NOMO-1 treated with DMSO at 0.1 percent for 48 hours (cell line): ENCODE data around the gene PLEKHA6.

Experiments
- DNase-seq: peaks from one replicate; lab custom pipeline; 2025; ENCODE audit not compliant: unreplicated experiment; lab: John Stamatoyannopoulos, UW

PLEKHA6 gene

GRCh38 chr1:204359474-204360255 lies at the start of gene PLEKHA6:
Gene PLEKHA6 (minus strand): TSS chr1:204359929. CDS start chr1:204273727, 86,202 bp downstream.
- DNase-seq = no peak

- peak; percentile 55 for DNase-seq
These were observed 49.4 kb upstream of the PLEKHA6 start for GRCh38 chr1:204409123-204409522.

GRCh38 chr1:204408602-204409001 lies 48.9 kb upstream of the PLEKHA6 start:
- DNase-seq = no peak

GRCh38 chr1:204408074-204408507 lies 48.4 kb upstream of the PLEKHA6 start:
- DNase-seq = no peak

- DNase-seq = no peak
These were observed 47.7 kb upstream of the PLEKHA6 start for GRCh38 chr1:204407295-204407971.

- no peak for DNase-seq
These were observed 46.9 kb upstream of the PLEKHA6 start for GRCh38 chr1:204406621-204407020.

- DNase-seq = no peak
These were observed 46.3 kb upstream of the PLEKHA6 start for GRCh38 chr1:204405988-204406387.

- no peak for DNase-seq
These were observed 44.9 kb upstream of the PLEKHA6 start for GRCh38 chr1:204404629-204405028.

- no peak for DNase-seq
These were observed 42.7 kb upstream of the PLEKHA6 start for GRCh38 chr1:204402391-204402790.

GRCh38 chr1:204401730-204402129 lies 42.0 kb upstream of the PLEKHA6 start:
- DNase-seq = no peak

- no peak for DNase-seq
These were observed 41.3 kb upstream of the PLEKHA6 start for GRCh38 chr1:204400882-204401510.

GRCh38 chr1:204398197-204399125 lies 38.7 kb upstream of the PLEKHA6 start:
- peak; percentile 74 for DNase-seq

- no peak for DNase-seq
These were observed 36.4 kb upstream of the PLEKHA6 start for GRCh38 chr1:204396015-204396583.

- no peak for DNase-seq
These were observed 31.9 kb upstream of the PLEKHA6 start for GRCh38 chr1:204391629-204392028.

- peak; percentile 32 for DNase-seq
These were observed 31.2 kb upstream of the PLEKHA6 start for GRCh38 chr1:204390751-204391466.

GRCh38 chr1:204385727-204386126 lies 26.0 kb upstream of the PLEKHA6 start:
- DNase-seq = no peak

- no peak for DNase-seq
These were observed 25.1 kb upstream of the PLEKHA6 start for GRCh38 chr1:204384636-204385352.

GRCh38 chr1:204383163-204383904 lies 23.6 kb upstream of the PLEKHA6 start:
- DNase-seq = no peak

- no peak for DNase-seq
These were observed 23.0 kb upstream of the PLEKHA6 start for GRCh38 chr1:204382714-204383083.
